ENCODE data around the gene SETBP1.

GRCh38 chr18:44682201-44682870 is 1.6 kb downstream of the SETBP1 start:
- TF ChIP-seq CTCF (IDR thresholded peaks at IDR 0.05; ENCODE audit: low read length) (no peak), EZH2 (IDR thresholded peaks at IDR 0.05; ENCODE audit: borderline replicate concordance, low read length) (no peak)
